HCT116 (cell line): ENCODE measurements around the gene USP17L30.
"Not testable (repeated sequence)": the region's sequence is repeated elsewhere in the genome, so short reads cannot be mapped to it uniquely, and the experiment has no call there.

Experiments
- CEBPB ChIP-seq: IDR thresholded peaks from 2 replicates; pipeline ENCODE4 v1.6.1; 2012; ENCODE audit warnings: low read depth
- EZH2phosphoT487 ChIP-seq: fragments of 200-600 bp; IDR thresholded peaks from 2 replicates; pipeline ENCODE4 v1.6.1; 2018; ENCODE audit warnings: antibody characterized with exemption, borderline replicate concordance
- POLR2A ChIP-seq: IDR thresholded peaks from 2 replicates; pipeline ENCODE4 v1.7.0; 2011; ENCODE audit warnings: borderline replicate concordance; ENCODE audit not compliant: insufficient read depth, insufficient read length; ENCODE audit errors: extremely low read depth
- REST ChIP-seq: IDR thresholded peaks from 2 replicates; pipeline ENCODE4 v1.6.1; 2012; ENCODE audit warnings: low read depth
- TF ChIP-seq, protein P1 (sequence below), 3 experiments: fragments of 200-600 bp in 1 of 3; sonication (generic) in 1 of 3; IDR thresholded peaks in 2 of 3; conservative IDR thresholded peaks in 1 of 3; 2 replicates each; pipeline ENCODE4 v1.5.1; 2012 to 2017; ENCODE audit warnings: low read depth in 2 of 3, low read length in 2 of 3, antibody characterized with exemption in 1 of 3, borderline replicate concordance in 1 of 3, control low read depth in 1 of 3, mild to moderate bottlenecking in 1 of 3, mixed read lengths in 1 of 3, mixed run types in 1 of 3, moderate library complexity in 1 of 3; ENCODE audit not compliant: insufficient read depth in 1 of 3

GRCh38 chr4:9329611-9330010, 33.3 kb upstream of the USP17L30 start, which contains the start of gene USP17L25:
- TF ChIP-seq REST, CEBPB, POLR2A, EZH2phosphoT487: not testable (repeated sequence)
- TF ChIP-seq, protein P1, sequence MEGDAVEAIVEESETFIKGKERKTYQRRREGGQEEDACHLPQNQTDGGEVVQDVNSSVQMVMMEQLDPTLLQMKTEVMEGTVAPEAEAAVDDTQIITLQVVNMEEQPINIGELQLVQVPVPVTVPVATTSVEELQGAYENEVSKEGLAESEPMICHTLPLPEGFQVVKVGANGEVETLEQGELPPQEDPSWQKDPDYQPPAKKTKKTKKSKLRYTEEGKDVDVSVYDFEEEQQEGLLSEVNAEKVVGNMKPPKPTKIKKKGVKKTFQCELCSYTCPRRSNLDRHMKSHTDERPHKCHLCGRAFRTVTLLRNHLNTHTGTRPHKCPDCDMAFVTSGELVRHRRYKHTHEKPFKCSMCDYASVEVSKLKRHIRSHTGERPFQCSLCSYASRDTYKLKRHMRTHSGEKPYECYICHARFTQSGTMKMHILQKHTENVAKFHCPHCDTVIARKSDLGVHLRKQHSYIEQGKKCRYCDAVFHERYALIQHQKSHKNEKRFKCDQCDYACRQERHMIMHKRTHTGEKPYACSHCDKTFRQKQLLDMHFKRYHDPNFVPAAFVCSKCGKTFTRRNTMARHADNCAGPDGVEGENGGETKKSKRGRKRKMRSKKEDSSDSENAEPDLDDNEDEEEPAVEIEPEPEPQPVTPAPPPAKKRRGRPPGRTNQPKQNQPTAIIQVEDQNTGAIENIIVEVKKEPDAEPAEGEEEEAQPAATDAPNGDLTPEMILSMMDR (IDR thresholded peaks at IDR 0.05 in 2 of 3, conservative IDR thresholded peaks at IDR 0.05 in 1 of 3; ENCODE audit: borderline replicate concordance in 1 of 3, insufficient read depth in 1 of 3, low read depth in 2 of 3, low read length in 2 of 3): not testable (repeated sequence)
